MG63 (cell line): ENCODE data around the gene CCR5AS.
"Not testable (repeated sequence)": the region's sequence is repeated elsewhere in the genome, so short reads cannot be mapped to it uniquely, and the experiment has no call there.

Experiments
- DNase-seq: peaks from one replicate; pipeline ENCODE4 v3.0.0-alpha.2; 2020
- H3K27me3 ChIP-seq: fragments of 250-450 bp; sonication (Bioruptor Pico); 2 replicates; pipeline ENCODE4 v1.5.1; 2020; ENCODE audit warnings: mild to moderate bottlenecking, moderate library complexity
- H3K36me3 ChIP-seq: fragments of 250-450 bp; sonication (Bioruptor Pico); 2 replicates; pipeline ENCODE4 v1.5.1; 2020; ENCODE audit warnings: mild to moderate bottlenecking, moderate library complexity
- H3K4me3 ChIP-seq: fragments of 250-450 bp; sonication (Bioruptor Pico); 2 replicates; pipeline ENCODE4 v1.5.1; 2020; ENCODE audit warnings: mild to moderate bottlenecking, moderate library complexity
- H3K9me3 ChIP-seq: fragments of 250-450 bp; sonication (Bioruptor Pico); 2 replicates; pipeline ENCODE4 v1.5.1; 2020; ENCODE audit warnings: mild to moderate bottlenecking, moderate library complexity

The CCR5AS gene

DNA sequence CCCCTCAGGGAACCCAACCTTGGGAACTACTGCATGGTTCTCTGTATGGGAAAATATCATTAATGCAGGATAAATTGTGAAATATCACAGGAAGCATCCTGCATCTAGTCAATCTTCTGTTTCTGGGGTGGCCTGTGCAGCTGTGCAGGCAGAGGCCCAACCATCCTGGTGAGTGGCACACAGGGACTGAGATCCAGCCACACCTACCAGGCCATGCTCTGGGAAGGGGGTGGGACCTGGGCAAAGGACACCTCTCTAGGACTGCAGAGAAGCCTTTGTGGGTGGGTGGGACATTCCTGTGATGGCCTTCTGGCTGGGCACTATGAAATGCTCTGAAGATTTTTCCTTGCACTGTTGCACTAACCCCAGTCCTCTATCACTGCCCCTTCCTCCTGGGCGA is 27.0 kb upstream of the CCR5AS start:
- DNase-seq = no peak
- Histone ChIP-seq H3K4me3 (no peak overlapping the region), H3K27me3 (no peaks in the 10 kb centered on the region), H3K36me3 (no peaks in the 10 kb centered on the region), H3K9me3 (no peaks in the 10 kb centered on the region)

DNA sequence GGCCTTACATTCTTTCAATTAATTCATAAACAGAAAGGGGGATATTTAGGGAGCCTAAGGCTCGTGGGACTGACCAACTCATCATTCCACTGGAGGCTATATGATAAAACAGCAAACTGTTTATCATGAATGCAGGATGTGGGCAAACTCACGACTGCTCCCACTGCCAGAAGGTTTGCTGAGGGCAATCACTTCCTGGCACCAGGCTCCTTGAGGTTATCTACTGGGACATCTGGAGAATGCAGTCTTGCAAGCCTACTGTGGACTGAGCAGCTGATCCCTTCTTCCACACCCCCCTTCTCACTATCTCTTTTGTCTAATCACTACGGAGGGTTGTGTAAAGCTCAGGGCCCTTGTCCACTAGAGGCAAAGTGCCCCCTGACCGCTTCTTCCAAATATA is 26.3 kb upstream of the CCR5AS start:
- DNase-seq, H3K36me3 ChIP-seq, H3K4me3 ChIP-seq, H3K27me3 ChIP-seq, H3K9me3 ChIP-seq: not testable (repeated sequence)

DNA sequence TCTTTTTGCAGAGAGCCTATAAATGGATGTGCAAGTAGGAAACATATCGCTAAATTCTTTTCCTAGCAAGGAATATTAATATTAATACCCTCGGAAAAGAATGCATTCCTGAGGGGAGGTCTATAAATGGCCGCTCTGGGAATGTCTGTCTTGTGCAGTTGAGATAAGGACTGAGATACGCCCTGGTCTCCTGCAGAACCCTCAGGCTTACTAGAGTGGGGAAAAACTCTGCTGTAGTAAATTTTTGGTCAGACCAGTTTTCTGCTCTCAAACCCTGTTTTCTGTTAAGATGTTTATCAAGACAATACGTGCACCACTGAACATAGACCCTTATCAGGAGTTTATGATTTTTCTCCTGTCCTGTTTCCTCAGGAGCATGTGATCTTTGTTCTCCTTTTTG is 25.0 kb upstream of the CCR5AS start:
- H3K9me3 ChIP-seq, H3K4me3 ChIP-seq, DNase-seq: not testable (repeated sequence)

DNA sequence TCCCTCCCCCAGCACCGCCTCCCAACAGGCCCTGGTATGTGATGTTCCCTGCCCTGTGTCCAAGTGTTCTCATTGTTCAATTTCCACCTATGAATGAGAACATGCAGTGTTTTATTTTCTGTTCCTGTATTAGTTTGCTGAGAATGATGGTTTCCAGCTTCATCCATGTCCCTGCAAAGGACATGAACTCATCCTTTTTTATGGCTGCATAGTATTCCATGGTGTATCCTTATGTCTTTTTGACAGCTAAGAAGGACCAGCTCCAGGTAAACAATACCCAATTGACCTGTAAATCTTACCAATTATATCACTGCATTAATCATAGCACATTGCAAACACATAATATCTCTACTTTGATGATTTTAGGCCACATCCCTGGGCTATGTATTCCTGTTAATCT is 24.0 kb upstream of the CCR5AS start:
- not testable (repeated sequence) for H3K4me3 ChIP-seq, H3K9me3 ChIP-seq, H3K27me3 ChIP-seq, DNase-seq, H3K36me3 ChIP-seq

More for the DNA sequence above, 25.0 kb upstream of the CCR5AS start:
- H3K36me3 ChIP-seq, H3K27me3 ChIP-seq: not testable (repeated sequence)

DNA sequence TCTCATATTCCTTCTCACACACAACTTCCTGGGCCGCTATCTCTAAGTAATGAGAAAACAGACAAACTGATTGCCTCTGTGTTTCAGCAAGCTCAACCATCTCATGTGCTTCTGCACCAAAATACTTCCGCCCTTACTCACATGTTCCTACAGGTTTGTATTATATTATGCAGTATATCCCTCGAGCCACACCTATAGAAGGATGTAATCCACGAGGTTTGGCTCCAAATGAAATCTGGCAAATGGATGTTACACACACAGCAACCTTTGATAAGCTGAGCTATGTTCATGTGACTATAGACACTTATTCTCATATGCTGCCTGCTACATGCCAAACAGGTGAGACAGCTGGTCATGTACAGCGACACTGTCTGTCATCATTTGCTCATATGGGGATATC is 22.8 kb upstream of the CCR5AS start:
- no peak overlapping the region for H3K4me3 ChIP-seq
- no peak for DNase-seq
- no peaks in the 10 kb centered on the region for H3K36me3 ChIP-seq
- H3K27me3 ChIP-seq = no peaks in the 10 kb centered on the region
- no peaks in the 10 kb centered on the region for H3K9me3 ChIP-seq

DNA sequence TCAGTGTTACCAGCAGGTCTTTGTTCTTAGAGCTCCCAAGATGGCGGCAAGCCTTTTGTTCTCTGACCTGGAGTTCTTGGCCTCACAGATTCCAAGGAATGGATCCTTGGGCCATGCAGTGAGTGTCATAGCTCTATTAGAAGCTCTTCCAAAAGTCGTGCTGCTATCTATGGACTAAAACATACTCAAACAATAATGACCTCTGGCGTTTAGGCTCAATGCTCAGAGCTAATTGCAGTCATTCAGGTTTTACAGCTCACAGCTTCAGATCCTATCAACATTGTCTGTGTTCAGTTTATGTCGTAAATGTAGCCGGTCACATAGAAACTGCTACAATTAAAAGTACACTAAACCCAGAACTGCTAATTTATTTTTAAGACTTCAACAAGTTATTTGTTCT is 22.4 kb upstream of the CCR5AS start:
- DNase-seq = no peak
- H3K36me3 ChIP-seq = no peaks in the 10 kb centered on the region
- no peaks in the 10 kb centered on the region for H3K9me3 ChIP-seq
- H3K27me3 ChIP-seq = no peaks in the 10 kb centered on the region
- H3K4me3 ChIP-seq = no peak overlapping the region

DNA sequence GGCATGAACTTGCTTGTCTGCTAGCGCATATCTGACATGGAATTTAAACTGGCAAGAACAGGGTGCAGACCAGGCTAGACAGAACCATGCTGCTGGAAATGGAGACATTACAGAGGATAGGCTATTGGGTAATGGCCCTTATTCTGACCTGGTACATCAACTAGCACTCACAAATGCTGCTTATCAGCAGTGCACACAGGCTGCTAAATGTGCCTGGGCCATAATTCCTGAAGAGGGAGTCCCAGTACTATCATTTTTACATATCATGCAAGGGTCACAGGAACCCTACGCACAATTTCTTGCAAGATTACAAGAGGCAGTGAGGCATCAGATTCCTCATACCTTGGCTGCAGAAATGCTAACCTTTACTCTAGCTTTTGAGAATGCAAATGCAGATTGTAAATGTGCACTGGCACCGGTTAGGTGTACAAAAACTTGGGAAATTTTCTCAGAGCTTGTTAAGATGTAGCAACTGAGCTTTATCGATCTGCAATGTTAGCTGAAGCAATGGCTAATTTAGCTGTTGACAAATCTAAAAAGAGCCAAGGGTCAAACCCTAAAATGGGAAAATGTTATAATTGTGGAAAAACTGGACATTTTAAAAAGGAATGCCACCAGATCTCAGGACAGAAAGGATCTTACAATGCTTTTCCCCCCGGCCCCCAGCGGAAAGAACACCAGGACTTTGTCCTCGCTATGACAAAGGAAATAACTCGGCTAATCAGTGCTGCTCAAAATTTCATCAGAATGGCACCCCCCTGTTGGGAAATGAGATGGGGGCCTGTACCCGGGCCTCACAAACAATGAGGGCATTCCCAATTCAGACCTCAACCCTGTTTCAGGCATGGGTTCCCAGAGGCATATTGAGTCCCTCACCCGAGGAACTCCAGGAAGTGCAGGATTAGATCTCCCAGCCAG is 21.3 kb upstream of the CCR5AS start:
- Histone ChIP-seq H3K36me3 (no peaks in the 10 kb centered on the region), H3K27me3 (no peaks in the 10 kb centered on the region), H3K4me3 (no peak overlapping the region), H3K9me3 (no peaks in the 10 kb centered on the region)
- DNase-seq = no peak

DNA sequence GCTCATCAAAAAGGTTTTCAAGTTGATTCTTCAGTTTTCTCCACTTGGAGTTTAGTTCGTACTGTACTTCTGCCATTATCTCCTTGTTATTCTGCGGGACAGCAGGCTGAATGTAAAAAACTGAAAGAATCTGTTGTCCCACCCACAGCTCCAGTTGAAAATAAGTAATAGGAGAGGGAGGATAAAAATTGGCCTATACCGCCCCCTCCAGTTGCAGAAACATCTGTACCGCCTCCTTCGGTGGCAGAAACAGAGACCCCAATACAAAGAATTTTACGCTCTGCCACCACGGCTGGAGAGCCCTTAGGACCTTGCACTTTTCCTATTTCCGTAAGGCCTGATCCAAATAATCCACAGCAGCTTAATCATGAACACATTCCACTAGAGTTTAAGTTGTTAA is 20.5 kb upstream of the CCR5AS start:
- not testable (repeated sequence) for H3K4me3 ChIP-seq, DNase-seq, H3K36me3 ChIP-seq, H3K9me3 ChIP-seq, H3K27me3 ChIP-seq

DNA sequence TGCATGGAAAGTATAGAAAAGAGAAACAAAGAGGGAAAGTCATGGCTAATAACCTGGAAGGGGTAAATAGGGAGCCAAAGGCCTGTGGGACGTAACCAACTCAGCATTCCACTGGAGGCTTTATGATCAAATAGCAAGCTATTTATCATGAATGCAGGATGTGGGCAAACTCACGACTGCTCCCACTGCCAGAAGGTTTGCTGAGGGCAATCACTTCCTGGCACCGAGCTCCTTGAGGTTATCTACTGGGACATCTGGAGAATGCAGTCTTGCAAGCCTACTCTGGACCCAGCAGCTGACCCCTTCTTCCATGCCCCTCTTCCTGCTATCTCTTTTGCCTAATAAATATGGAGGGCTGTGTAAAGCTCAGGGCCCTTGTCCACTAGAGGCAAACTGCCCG is 19.6 kb upstream of the CCR5AS start:
- H3K36me3 ChIP-seq, H3K27me3 ChIP-seq, H3K4me3 ChIP-seq, H3K9me3 ChIP-seq: not testable (repeated sequence)
- peak; percentile 28 for DNase-seq

DNA sequence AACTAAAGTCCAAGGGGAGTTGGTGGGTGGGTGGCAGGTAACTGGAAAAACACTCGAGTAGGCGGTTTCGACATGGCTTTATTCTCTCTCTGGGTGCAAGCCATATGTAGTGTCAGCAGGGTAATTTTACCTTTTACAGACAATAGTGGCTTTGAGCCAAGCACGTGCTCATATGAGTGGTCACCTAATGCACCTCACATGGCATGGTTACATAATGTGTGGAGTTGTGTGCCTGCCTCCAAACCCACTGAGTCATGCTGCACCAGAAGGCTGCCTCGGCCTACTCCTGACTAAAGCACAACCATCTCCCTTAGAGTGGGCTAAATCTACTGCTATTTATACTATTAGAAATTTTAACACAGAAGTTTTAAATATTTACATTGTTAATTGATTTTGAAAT is 16.7 kb upstream of the CCR5AS start:
- H3K36me3 ChIP-seq = no peaks in the 10 kb centered on the region
- H3K27me3 ChIP-seq = no peaks in the 10 kb centered on the region
- H3K4me3 ChIP-seq = no peak overlapping the region
- H3K9me3 ChIP-seq = no peaks in the 10 kb centered on the region
- DNase-seq = peak; percentile 38

DNA sequence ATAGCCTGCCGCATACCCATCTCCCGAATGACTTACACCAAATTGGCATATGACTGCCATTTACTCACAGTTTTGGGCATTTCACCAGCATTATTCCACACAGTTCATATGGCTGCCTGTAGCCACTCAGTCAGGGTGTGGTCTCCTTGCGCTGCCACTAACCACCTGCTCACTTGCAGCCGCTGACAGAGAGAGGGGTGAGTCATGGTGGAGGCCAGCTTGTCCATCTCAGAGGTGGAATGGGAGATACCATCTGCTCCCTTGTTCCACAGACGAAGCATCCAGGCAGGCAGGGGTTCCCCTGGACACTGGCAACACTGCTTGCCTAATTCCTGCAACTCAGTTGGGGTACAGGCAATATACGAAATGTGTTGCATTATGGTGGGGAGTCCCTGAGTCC is 15.8 kb upstream of the CCR5AS start:
- H3K9me3 ChIP-seq = no peaks in the 10 kb centered on the region
- no peak overlapping the region for H3K4me3 ChIP-seq
- DNase-seq = peak; percentile 88
- H3K36me3 ChIP-seq = no peaks in the 10 kb centered on the region
- H3K27me3 ChIP-seq = no peaks in the 10 kb centered on the region

DNA sequence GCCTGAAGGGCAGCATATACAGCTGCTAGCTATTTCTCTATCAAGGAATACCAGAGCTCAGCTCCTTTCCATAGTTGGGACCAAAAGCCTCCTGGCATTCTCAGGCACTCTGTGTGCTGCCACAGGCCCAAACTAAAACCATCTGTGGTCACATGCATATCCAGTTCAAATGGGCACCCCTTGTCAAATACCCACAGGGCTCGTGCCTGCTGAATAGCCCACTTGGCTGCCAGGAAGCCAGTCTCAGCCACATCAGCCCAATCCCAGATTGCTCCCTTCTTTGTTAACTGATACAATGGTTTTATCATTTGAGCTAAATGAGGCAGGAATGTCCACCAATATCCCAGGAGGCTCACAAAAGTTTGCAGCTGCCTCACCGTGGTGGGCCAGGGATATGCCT is 14.1 kb upstream of the CCR5AS start:
- DNase-seq = no peak
- H3K9me3 ChIP-seq = no peaks in the 10 kb centered on the region
- H3K4me3 ChIP-seq = no peak overlapping the region
- H3K27me3 ChIP-seq = no peaks in the 10 kb centered on the region
- no peaks in the 10 kb centered on the region for H3K36me3 ChIP-seq

DNA sequence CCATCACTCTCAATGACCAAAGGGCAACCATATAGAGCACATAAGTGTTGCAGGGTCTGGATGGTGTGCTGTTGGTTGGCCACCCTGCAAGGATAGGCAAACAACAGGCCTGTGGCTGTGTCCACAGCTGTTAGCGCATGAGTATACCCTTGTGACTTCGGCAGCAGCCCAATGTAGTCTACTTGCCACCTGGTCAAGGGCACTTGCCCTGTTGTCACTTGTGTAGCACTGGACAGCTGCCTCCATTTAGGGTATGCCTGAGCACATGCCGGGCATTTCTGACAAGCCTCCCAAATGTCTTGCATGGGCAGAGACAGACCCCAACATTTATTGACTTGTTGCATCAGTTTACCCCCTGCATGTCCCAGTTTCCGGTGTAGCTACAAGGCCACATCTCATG is 12.9 kb upstream of the CCR5AS start:
- no peaks in the 10 kb centered on the region for H3K9me3 ChIP-seq
- no peak for DNase-seq
- no peak overlapping the region for H3K4me3 ChIP-seq
- H3K27me3 ChIP-seq = no peaks in the 10 kb centered on the region
- no peaks in the 10 kb centered on the region for H3K36me3 ChIP-seq

DNA sequence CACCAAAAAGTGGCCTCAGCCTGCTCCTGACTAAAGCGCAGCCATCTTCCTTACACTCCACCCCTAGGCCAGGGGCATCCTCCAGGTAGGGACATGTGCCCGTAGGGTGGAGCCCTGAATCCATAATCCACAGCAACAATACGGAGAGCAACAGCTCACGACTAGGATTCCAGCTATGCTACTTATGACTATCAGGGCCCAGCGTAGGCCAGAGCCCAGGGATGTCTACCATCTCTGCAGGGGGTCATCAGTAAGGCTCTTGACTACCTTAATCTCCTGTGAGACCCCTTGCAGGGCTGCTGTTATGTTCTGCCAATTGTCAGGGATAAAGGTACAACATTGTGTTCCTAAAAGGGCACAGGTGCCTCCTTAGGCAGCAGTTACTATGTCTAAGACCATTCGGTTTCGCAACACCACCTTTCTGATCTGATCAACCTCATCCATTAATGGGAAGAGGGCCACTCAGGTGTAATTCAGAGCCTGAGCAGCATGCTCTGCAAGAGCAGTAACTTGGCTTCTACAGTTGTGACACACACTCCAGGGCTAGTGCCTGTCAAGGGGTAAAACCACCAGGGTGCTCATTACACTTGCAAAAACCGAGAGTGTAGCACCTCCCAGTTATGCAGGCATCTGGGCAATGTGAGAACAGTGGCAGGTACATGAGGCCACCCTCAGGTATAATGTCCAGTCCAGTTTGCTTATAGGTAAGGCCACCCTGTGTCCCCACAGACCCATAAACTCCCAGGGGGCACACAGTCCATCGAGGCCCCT is 11.2 kb upstream of the CCR5AS start:
- no peaks in the 10 kb centered on the region for H3K27me3 ChIP-seq
- no peaks in the 10 kb centered on the region for H3K9me3 ChIP-seq
- DNase-seq = no peak
- no peak overlapping the region for H3K4me3 ChIP-seq
- H3K36me3 ChIP-seq = no peaks in the 10 kb centered on the region

DNA sequence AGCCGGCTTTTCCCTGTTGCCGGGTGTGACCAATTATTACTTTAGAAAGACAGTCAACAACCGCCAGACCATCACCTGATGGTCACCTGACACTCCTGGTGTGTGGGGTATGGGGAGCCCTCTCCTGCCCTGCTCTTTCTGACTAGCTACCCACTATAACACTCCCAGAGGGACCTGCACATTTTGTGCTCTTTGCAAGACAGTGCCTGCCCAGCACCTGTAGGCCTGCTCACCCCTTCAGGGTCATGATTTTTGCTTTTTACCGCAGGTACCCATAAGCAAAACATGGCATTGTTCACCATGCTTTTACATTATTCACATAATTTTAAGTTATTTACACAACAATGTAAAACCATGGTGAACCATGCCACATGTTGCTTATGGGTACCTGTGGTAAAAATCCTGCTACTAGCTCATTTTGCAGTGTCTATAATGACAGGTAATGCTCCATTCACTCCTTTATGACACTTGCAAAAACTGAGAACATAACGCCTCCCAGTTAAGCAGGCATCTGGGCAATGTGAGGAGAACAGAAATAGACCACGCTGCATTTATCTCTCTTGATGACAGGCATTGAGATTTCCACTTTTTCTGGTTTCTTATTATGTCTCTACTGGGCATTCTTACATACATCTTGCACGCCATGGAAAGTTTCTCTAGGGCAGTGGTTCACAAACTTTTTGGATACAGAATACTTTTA is 10.1 kb upstream of the CCR5AS start:
- Histone ChIP-seq H3K9me3 (no peaks in the 10 kb centered on the region), H3K4me3 (no peak overlapping the region), H3K27me3 (no peaks in the 10 kb centered on the region), H3K36me3 (no peaks in the 10 kb centered on the region)
- no peak for DNase-seq

DNA sequence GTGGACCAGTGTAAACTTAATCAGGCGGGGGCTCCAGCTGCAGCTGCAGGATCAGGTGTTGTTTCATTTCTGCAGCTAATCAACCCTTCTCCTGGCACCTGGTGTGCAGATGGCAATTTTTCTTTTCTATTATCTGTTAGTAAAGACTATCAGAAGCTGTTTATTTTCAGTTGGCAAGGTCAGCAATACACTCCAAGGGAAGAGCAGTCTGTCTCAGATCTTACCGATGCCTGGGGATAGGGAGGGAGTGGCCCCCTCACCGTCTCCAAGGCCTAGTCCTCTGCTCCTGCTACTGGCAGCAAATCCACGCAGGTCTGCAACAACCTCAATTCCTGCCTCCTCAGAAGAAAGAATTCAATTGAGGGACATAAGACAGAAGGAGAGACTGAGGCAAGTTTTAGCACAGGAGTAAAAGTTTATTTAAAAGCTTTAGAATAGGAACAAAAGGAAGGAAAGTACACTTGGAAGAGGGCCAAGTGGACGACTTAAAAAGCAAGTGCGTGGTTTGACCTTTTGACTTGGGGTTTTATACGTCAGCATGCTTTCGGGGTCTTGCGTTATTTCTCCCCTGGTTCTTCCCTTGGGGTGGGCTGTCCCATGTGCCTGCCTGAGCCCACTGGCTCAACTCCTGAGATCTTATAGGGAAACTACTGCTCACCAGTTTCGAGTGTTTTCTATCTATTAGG is 9.4 kb upstream of the CCR5AS start:
- Histone ChIP-seq H3K27me3 (no peaks in the 10 kb centered on the region), H3K4me3 (no peak overlapping the region), H3K36me3 (no peaks in the 10 kb centered on the region), H3K9me3 (no peaks in the 10 kb centered on the region)
- DNase-seq = no peak

DNA sequence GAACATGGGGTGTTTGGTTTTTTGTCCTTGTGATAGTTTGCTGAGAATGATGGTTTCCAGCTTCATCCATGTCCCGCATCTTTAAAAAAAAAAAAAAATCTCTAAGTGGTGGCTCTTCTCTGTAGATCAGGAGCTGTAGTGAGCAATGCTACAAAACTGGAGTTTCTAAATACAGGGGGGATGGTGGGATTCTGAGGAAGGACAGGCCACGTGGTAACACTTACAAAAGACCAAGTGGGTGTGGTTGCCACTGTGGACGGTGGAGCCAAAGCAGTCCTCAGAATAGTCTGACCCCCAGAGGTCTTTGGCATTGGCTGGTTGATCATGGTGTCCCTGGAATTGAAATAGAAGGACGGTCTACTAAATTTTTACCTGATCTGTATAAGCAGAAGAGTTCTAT is 7.9 kb upstream of the CCR5AS start:
- no peak for DNase-seq

More for the DNA sequence above, 7.9 kb upstream of the CCR5AS start:
- Histone ChIP-seq H3K4me3 (no peak overlapping the region), H3K36me3 (no peaks in the 10 kb centered on the region), H3K27me3 (no peaks in the 10 kb centered on the region), H3K9me3 (no peaks in the 10 kb centered on the region)
